ENCODE results near the gene SCAF1. TPM values are rescaled to one million over a fixed set of nuclear protein-coding genes. Genes with fewer than 3 reads are reported as not detected.

SCAF1 gene
- total and polyA plus RNA-seq, 10 of the 15 experiments (the other 5 are each of a cell fraction or from before 2014, with no cell fraction given), result 0.18 to 77.0 (median 5.3) TPM

- TF ChIP-seq NKRF (conservative IDR thresholded peaks at IDR 0.05) (peak; percentile 97), YBX1 (IDR thresholded peaks at IDR 0.05) (peak; percentile 25; the same call in 1 of the 2 replicates), TCF12 (IDR thresholded peaks at IDR 0.05; ENCODE audit: low read depth, low read length) (no peak), PRDM15 (CRISPR knock-in tag; IDR thresholded peaks at IDR 0.05) (no peak), MXI1 (IDR thresholded peaks at IDR 0.05; ENCODE audit: low read depth, low read length) (peak; percentile 92), STAT1 (conservative IDR thresholded peaks at IDR 0.05) (0 out of 2 replicates have a peak, but pooled peaks have one; percentile 58), ZBTB33 (IDR thresholded peaks at IDR 0.05) (no peak), MEF2B (IDR thresholded peaks at IDR 0.05; ENCODE audit: partially characterized antibody, poor library complexity, severe bottlenecking) (peak; percentile 83), ZNF207 (IDR thresholded peaks at IDR 0.05; ENCODE audit: borderline replicate concordance) (peak; percentile 95), CHD1 (IDR thresholded peaks at IDR 0.05; ENCODE audit: low read depth, low read length) (peak; percentile 91; the same call in 1 of the 2 replicates), RCOR1 (conservative IDR thresholded peaks at IDR 0.05; ENCODE audit: low read depth, low read length) (peak; percentile 0; the same call in 1 of the 2 replicates), MYC (IDR thresholded peaks at IDR 0.05; ENCODE audit: insufficient read depth, insufficient read length, insufficient replicate concordance, low read length, severe bottlenecking) (peak; percentile 77), SMAD5 (IDR thresholded peaks at IDR 0.05; ENCODE audit: low read depth) (peak; percentile 89), HSF1 (IDR thresholded peaks at IDR 0.05; ENCODE audit: low read depth, low read length) (no peak), SIN3A (IDR thresholded peaks at IDR 0.05; ENCODE audit: low read depth, low read length) (peak; percentile 83)
Observed at GRCh38 chr19:49677231-49677900, 35.4 kb downstream of the SCAF1 start, which contains the start of gene PRMT1 (continued).
